ENCODE results near the gene OR10S1. TPM values are rescaled to one million over a fixed set of nuclear protein-coding genes. Genes with fewer than 3 reads are reported as not detected.

Gene OR10S1
- total RNA-seq, 1 experiment from 2014 or later: not detected

DNA sequence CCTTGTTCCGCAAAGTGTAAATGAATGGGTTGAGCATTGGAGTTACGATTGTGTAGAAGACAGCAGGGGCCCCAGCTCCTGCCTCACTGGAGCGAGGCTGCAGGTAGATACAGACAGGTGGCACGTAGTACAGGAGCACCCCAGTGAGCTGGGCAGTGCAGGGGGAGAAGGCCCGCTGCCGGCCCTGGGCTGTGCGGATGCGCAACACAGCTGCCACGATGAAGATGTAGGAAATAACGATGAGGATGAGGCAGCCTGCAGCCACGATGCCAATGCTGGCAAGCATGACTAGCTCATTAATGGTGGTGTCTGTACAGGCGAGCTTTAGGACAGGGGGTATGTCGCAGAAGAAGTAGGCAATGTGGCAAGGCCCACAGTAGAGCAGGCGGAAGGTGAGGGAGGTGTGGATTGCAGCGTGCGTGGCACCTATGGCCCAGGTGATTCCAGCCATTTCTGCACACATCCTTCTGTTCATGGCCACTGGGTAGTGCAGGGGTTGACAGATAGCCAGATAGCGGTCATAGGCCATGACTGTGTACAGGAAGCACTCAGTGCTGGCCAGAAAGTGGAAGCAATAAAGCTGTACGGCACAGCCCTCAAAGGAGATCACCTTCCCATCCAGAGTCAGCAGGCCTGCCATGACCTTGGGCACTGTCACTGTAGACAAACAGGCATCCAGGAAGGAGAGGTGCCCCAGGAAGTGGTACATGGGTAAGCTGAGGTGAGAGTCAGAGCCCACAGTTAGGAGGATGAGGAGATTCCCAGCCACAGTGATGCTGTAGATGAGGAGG is 616 bp downstream of the OR10S1 start:
- TF ChIP-seq, protein P1, sequence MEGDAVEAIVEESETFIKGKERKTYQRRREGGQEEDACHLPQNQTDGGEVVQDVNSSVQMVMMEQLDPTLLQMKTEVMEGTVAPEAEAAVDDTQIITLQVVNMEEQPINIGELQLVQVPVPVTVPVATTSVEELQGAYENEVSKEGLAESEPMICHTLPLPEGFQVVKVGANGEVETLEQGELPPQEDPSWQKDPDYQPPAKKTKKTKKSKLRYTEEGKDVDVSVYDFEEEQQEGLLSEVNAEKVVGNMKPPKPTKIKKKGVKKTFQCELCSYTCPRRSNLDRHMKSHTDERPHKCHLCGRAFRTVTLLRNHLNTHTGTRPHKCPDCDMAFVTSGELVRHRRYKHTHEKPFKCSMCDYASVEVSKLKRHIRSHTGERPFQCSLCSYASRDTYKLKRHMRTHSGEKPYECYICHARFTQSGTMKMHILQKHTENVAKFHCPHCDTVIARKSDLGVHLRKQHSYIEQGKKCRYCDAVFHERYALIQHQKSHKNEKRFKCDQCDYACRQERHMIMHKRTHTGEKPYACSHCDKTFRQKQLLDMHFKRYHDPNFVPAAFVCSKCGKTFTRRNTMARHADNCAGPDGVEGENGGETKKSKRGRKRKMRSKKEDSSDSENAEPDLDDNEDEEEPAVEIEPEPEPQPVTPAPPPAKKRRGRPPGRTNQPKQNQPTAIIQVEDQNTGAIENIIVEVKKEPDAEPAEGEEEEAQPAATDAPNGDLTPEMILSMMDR (conservative IDR thresholded peaks at IDR 0.05): no peak
- H3K9me3 ChIP-seq (ENCODE audit: control insufficient read depth, low read depth, low read length): no peaks in the 10 kb centered on the region
- no peak overlapping the region for H4K8ac ChIP-seq (replicated peaks; ENCODE audit: insufficient read length, low read depth, low read length)
- H3K4me1 ChIP-seq (ENCODE audit: insufficient read depth, low read length): no peaks in the 10 kb centered on the region
- H3K4me3 Mint-ChIP-seq: no peak overlapping the region
- no peaks in the 10 kb centered on the region for H3K79me2 ChIP-seq (ENCODE audit: insufficient read depth, low read length)
- peaks cover 0 to 5% (median 0%) of the 10 kb centered on the region in 3 experiments; a peak in 2 of 7 replicates for H3K36me3 Mint-ChIP-seq (ENCODE audit: insufficient read depth in 1 of 3, low read depth in 3 of 3)
- H3K27me3 ChIP-seq (ENCODE audit: insufficient read depth, low read length): no peaks in the 10 kb centered on the region
- no peak overlapping the region for H3K27ac ChIP-seq (ENCODE audit: insufficient read length, low read depth, low read length)
- H2AFZ ChIP-seq (ENCODE audit: low read length): no peak overlapping the region
- no peak overlapping the region for H2AK5ac ChIP-seq (ENCODE audit: insufficient read length, low read length)
- no peak overlapping the region; the same call in 1 of the 2 replicates for H3K14ac ChIP-seq (ENCODE audit: insufficient read depth, low read length)
- no peak overlapping the region for H2BK12ac ChIP-seq (ENCODE audit: insufficient read length, low read depth, low read length)
- H3K4ac ChIP-seq (ENCODE audit: low read depth, low read length): no peak overlapping the region
- H3K4me2 ChIP-seq (ENCODE audit: insufficient read depth, insufficient read length, low read length): no peak overlapping the region
- no peak overlapping the region for H2BK5ac ChIP-seq (ENCODE audit: insufficient read length, low read length)
- no peaks in the 10 kb centered on the region for H3K79me1 ChIP-seq (ENCODE audit: insufficient read depth, low read depth, low read length, poor library complexity, severe bottlenecking)
- no peak overlapping the region for H3T11ph ChIP-seq (ENCODE audit: low read length)
- H3K4me1 Mint-ChIP-seq: peaks cover 14 to 15% of the 10 kb centered on the region in 2 experiments
- H3K56ac ChIP-seq (ENCODE audit: insufficient read length, low read depth, low read length): no peak overlapping the region
- H2BK120ac ChIP-seq (ENCODE audit: low read depth, low read length, poor library complexity, severe bottlenecking): no peak overlapping the region
- H2BK20ac ChIP-seq (ENCODE audit: low read depth, low read length, poor library complexity, severe bottlenecking): no peak overlapping the region
- no CpG with 5 or more reads among the region's 18 CpGs for WGBS (ENCODE audit: extremely low coverage, insufficient read length, low lambda C conversion rate)
- peaks cover under 1 to 4% of the 10 kb centered on the region in 2 experiments; a peak in 2 of 5 replicates for H3K9me3 Mint-ChIP-seq
- DNase-seq: no peak
- H2BK15ac ChIP-seq (ENCODE audit: low read depth, low read length): no peak overlapping the region
- H3K23ac ChIP-seq (ENCODE audit: insufficient read length, low read depth, low read length): no peak overlapping the region
- no peak overlapping the region for H4K5ac ChIP-seq (ENCODE audit: insufficient read length, low read depth, low read length)
- no peaks in the 10 kb centered on the region for H3K23me2 ChIP-seq (ENCODE audit: insufficient read length, low read depth, low read length, poor library complexity, severe bottlenecking)
- H3K9ac ChIP-seq (ENCODE audit: extremely low read depth, insufficient read length, low read length): no peak overlapping the region
- H4K20me1 ChIP-seq (ENCODE audit: control insufficient read depth, insufficient read depth, insufficient read length): no peaks in the 10 kb centered on the region
- H3K27me3 Mint-ChIP-seq (ENCODE audit: low read depth): no peaks in the 10 kb centered on the region
- no peak overlapping the region for H3K18ac ChIP-seq (ENCODE audit: insufficient read length, low read depth, low read length)
- peak overlapping the region in 1 of 3 experiments; percentile 18; a peak in 2 of 7 replicates for H3K27ac Mint-ChIP-seq
- no peak overlapping the region for H4K91ac ChIP-seq (ENCODE audit: insufficient read length, low read depth, low read length)

All from H9 (cell line).